AG09319 (cell line): ENCODE data around the gene SCYGR4.
A peak's percentile ranks its signal among the peaks of the same experiment; 100 is the strongest.
"Not testable (repeated sequence)": the region's sequence is repeated elsewhere in the genome, so short reads cannot be mapped to it uniquely, and the experiment has no call there.

ENCODE experiments used
- DNase-seq: peaks from one replicate; pipeline ENCODE4 v3.0.0-alpha.2; 2010; ENCODE audit warnings: low read depth; ENCODE audit errors: extremely low read depth
- TF ChIP-seq, protein P1 (sequence below): IDR thresholded peaks from 2 replicates; pipeline ENCODE4 v1.5.1; 2011; ENCODE audit warnings: low read depth, mild to moderate bottlenecking, inconsistent platforms, low read length, moderate library complexity

The SCYGR4 gene

GRCh38 chr2:227653419-227653818 is 36.1 kb downstream of the SCYGR4 start:
- TF ChIP-seq, protein P1, sequence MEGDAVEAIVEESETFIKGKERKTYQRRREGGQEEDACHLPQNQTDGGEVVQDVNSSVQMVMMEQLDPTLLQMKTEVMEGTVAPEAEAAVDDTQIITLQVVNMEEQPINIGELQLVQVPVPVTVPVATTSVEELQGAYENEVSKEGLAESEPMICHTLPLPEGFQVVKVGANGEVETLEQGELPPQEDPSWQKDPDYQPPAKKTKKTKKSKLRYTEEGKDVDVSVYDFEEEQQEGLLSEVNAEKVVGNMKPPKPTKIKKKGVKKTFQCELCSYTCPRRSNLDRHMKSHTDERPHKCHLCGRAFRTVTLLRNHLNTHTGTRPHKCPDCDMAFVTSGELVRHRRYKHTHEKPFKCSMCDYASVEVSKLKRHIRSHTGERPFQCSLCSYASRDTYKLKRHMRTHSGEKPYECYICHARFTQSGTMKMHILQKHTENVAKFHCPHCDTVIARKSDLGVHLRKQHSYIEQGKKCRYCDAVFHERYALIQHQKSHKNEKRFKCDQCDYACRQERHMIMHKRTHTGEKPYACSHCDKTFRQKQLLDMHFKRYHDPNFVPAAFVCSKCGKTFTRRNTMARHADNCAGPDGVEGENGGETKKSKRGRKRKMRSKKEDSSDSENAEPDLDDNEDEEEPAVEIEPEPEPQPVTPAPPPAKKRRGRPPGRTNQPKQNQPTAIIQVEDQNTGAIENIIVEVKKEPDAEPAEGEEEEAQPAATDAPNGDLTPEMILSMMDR, result no peak
- DNase-seq, result peak; percentile 12

- TF ChIP-seq, protein P1, result no peak
- no peak for DNase-seq
Measured at GRCh38 chr2:227654426-227654825, 37.1 kb downstream of the SCYGR4 start.

GRCh38 chr2:227655454-227655853 is 38.2 kb downstream of the SCYGR4 start:
- DNase-seq, result peak; percentile 34
- TF ChIP-seq, protein P1, result no peak

GRCh38 chr2:227657199-227657845 is 40.0 kb downstream of the SCYGR4 start:
- no peak for DNase-seq
- TF ChIP-seq, protein P1, result no peak

DNA sequence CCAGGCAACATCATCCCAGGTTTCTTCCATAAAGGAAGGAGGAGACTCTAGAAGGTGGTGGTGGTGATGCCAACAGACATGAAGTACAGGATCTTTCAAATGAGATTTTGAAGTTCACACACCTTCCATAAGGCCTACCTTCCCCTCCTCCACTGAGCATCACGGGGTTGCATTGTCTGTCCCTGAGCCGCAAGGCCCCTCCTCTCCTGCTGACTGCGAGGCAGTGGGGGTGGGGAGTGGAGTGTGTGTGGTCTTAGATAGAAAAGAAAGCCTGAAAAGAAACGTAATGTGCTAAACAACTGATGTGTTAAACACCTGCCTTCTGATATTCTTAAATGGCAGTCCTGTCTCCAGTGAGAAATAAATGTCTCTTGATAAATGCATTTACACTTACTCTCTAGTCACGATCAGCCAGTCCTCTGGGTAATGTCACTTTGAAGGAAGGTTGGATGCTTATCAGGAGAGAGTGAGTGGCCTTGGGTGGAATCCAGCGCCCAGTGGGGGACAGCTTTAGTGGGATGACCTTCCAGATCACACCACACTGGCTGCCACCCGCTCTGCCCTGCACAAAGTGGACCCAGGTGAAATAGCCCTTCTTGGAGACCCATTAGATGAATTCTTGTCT is 43.8 kb downstream of the SCYGR4 start:
- TF ChIP-seq, protein P1, result no peak
- DNase-seq, result no peak

- TF ChIP-seq, protein P1, result no peak
- DNase-seq, result no peak
Measured at GRCh38 chr2:227661827-227662226, 44.5 kb downstream of the SCYGR4 start.

DNA sequence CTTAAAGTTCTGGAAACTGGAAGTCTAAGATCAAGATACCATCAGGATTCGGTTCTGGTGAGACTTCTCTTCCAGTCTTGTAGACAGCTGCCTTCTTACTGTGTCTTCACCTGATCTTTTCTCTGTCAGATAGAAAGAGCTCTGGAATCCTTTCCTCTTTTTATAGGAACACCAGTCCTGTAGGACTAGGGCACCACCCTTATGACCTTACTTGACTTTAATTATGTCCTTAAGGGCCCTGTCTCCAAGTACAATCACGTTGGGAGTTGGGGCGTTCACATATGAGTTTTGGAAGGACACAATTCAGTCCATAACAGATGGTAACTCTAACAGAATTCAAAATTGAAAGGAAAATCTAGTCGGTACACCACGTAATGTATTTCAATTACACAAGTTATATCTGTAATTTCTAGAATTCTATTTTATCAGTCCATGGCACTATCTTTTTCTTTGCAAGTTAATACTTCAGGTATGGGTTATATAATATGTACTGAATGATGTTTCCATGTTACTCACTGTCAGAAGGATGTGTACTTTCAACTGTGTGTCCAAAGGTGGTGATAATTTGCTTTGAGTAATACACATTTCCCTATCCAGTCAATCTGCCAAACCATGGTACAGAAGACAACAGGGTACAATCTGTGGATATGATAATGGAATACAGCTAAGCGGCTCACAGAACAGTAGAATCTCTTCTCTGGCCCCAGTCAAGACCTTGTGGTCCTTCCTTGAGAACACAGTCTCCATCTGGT is 48.1 kb downstream of the SCYGR4 start:
- TF ChIP-seq, protein P1, result no peak
- DNase-seq, result no peak

GRCh38 chr2:227666631-227667170 is 49.4 kb downstream of the SCYGR4 start, which contains the start of gene SCYGR5:
Gene SCYGR5 (plus strand): TSS chr2:227666804. CDS start chr2:227666804, 0 bp downstream.
- DNase-seq, result not testable (repeated sequence)
